DND-41 (cell line): ENCODE data around the gene PTPRN2.

Experiments used
- ATAC-seq: fragments of 200-7000 bp; cut with Tn5 transposase; 3 replicates; pipeline ENCODE4 v1.9.1; 2021; ENCODE audit warnings: low read depth; ENCODE audit not compliant: insufficient read depth
- DNase-seq: peaks from one replicate; pipeline ENCODE4 v3.0.0-alpha.2; 2020
- H2AFZ ChIP-seq: 2 replicates; pipeline ENCODE4 v1.6.0; 2012; ENCODE audit warnings: low read depth, low read length
- H3K27ac ChIP-seq: 2 replicates; pipeline ENCODE4 v1.5.1; 2012; ENCODE audit warnings: low read length, inconsistent platforms
- H3K27me3 ChIP-seq: fragments of 200-600 bp; sonication (generic); 2 replicates; pipeline ENCODE4 v1.6.0; 2012; ENCODE audit warnings: low read length, mild to moderate bottlenecking, inconsistent platforms; ENCODE audit not compliant: insufficient read depth, poor library complexity
- H3K36me3 ChIP-seq: 2 replicates; pipeline ENCODE4 v1.5.1; 2012; ENCODE audit warnings: low read length, inconsistent platforms; ENCODE audit not compliant: insufficient read depth
- H3K4me1 ChIP-seq: 2 replicates; pipeline ENCODE4 v1.5.1; 2012; ENCODE audit warnings: mild to moderate bottlenecking, low read length; ENCODE audit not compliant: insufficient read depth
- H3K4me2 ChIP-seq: 2 replicates; pipeline ENCODE4 v1.6.0; 2012; ENCODE audit warnings: mild to moderate bottlenecking, moderate library complexity, low read length, inconsistent platforms; ENCODE audit not compliant: insufficient read depth
- H3K4me3 ChIP-seq, 2 experiments: fragments of 200-600 bp in 1 of 2; shearing (Covaris generic) in 1 of 2; 2 replicates each; pipeline ENCODE4 v1.5.1; 2012 to 2016; ENCODE audit warnings: inconsistent platforms in 2 of 2, low read length in 2 of 2, mild to moderate bottlenecking in 2 of 2, low read depth in 1 of 2, moderate library complexity in 1 of 2
- H3K79me2 ChIP-seq: 2 replicates; pipeline ENCODE4 v1.6.0; 2012; ENCODE audit warnings: low read length, inconsistent platforms; ENCODE audit not compliant: insufficient read depth
- H3K9ac ChIP-seq: 2 replicates; pipeline ENCODE4 v1.6.0; 2012; ENCODE audit warnings: low read depth, mild to moderate bottlenecking, inconsistent platforms, low read length, moderate library complexity
- H3K9me3 ChIP-seq: 2 replicates; pipeline ENCODE4 v1.5.1; 2012; ENCODE audit warnings: low read length, moderate library complexity, mild to moderate bottlenecking, inconsistent platforms; ENCODE audit not compliant: insufficient read depth, severe bottlenecking
- H4K20me1 ChIP-seq: 2 replicates; pipeline ENCODE4 v1.6.0; 2012; ENCODE audit warnings: low read length; ENCODE audit not compliant: insufficient read depth
- EZH2 ChIP-seq: IDR thresholded peaks from 3 replicates; pipeline ENCODE4 v1.6.1; 2012; ENCODE audit warnings: borderline replicate concordance, low read depth, mild to moderate bottlenecking, moderate library complexity, low read length, inconsistent platforms; ENCODE audit not compliant: severe bottlenecking
- TF ChIP-seq, protein P1 (sequence below): IDR thresholded peaks from 2 replicates; pipeline ENCODE4 v1.5.1; 2012; ENCODE audit warnings: borderline replicate concordance, low read length, moderate library complexity, mild to moderate bottlenecking; ENCODE audit not compliant: poor library complexity, severe bottlenecking; ENCODE audit errors: extremely low read depth

PTPRN2 gene

DNA sequence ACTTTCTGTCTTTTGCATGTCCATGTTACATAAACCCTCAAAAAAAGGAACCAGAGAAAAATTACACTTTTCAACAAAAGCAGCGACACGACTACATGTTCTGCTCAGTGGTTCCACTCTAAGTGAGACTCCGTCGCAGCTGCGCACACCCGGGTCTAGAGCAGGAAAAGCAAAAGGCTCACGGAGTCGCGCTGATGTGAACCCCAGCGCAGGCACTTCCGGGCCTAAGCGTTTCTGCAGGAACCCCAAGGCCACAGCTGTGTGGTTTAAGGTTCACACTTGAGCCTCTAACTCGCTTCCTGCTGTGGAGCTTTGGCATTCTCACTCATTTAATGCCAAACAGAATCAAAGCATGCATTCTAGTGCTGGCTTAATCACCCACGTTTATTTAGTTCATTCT is 1010.6 kb downstream of the PTPRN2 start:
- no peak for TF ChIP-seq EZH2
- TF ChIP-seq, protein P1, sequence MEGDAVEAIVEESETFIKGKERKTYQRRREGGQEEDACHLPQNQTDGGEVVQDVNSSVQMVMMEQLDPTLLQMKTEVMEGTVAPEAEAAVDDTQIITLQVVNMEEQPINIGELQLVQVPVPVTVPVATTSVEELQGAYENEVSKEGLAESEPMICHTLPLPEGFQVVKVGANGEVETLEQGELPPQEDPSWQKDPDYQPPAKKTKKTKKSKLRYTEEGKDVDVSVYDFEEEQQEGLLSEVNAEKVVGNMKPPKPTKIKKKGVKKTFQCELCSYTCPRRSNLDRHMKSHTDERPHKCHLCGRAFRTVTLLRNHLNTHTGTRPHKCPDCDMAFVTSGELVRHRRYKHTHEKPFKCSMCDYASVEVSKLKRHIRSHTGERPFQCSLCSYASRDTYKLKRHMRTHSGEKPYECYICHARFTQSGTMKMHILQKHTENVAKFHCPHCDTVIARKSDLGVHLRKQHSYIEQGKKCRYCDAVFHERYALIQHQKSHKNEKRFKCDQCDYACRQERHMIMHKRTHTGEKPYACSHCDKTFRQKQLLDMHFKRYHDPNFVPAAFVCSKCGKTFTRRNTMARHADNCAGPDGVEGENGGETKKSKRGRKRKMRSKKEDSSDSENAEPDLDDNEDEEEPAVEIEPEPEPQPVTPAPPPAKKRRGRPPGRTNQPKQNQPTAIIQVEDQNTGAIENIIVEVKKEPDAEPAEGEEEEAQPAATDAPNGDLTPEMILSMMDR: no peak
- DNase-seq (no peak), ATAC-seq (no peak)
- 0 out of 2 replicates have a peak, but pooled peaks cover 2% of the 10 kb centered on the region for H3K79me2 ChIP-seq
- 0 out of 2 replicates have a peak, but pooled peaks cover 3% of the 10 kb centered on the region for H4K20me1 ChIP-seq
- H3K9me3 ChIP-seq: no peaks in the 10 kb centered on the region
- H2AFZ ChIP-seq: no peak overlapping the region
- no peak overlapping the region for H3K4me2 ChIP-seq
- no peak overlapping the region for H3K4me3 ChIP-seq
- no peaks in the 10 kb centered on the region for H3K4me1 ChIP-seq
- H3K9ac ChIP-seq: no peak overlapping the region
- H3K36me3 ChIP-seq: peaks cover 83% of the 10 kb centered on the region
- no peak overlapping the region for H3K27ac ChIP-seq
- H3K27me3 ChIP-seq: no peaks in the 10 kb centered on the region

DNA sequence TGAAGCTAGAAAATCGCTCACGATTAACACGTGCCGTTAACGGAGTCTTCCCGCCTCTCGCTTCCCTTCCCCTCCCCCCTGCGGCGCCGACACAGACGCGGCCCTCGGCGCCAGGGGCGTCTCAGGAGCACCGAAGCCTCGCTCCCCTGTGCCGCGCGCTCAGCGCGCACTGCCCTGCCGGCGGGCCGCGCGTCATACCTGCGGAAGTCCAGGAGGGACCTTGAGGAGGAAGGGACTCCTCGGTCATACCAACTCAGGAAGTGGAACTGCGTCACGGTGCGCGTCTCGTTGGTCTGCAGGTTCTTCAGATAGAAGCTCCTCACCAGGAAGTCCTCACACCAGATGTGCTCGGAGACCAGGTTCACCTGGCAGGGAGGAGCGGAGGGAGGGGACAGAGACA is 1011.2 kb downstream of the PTPRN2 start:
- no peaks in the 10 kb centered on the region for H3K4me1 ChIP-seq
- H4K20me1 ChIP-seq: 0 out of 2 replicates have a peak, but pooled peaks cover 3% of the 10 kb centered on the region
- 0 out of 2 replicates have a peak, but pooled peaks cover 2% of the 10 kb centered on the region for H3K79me2 ChIP-seq
- H3K36me3 ChIP-seq: peaks cover 82% of the 10 kb centered on the region
- H3K9ac ChIP-seq: no peak overlapping the region
- no peaks in the 10 kb centered on the region for H3K9me3 ChIP-seq
- H2AFZ ChIP-seq: no peak overlapping the region
- no peak overlapping the region for H3K27ac ChIP-seq
- no peak overlapping the region for H3K4me2 ChIP-seq
- ATAC-seq (no peak), DNase-seq (no peak)
- no peaks in the 10 kb centered on the region for H3K27me3 ChIP-seq
- no peak overlapping the region for H3K4me3 ChIP-seq
- TF ChIP-seq EZH2: no peak
- TF ChIP-seq, protein P1: no peak

DNA sequence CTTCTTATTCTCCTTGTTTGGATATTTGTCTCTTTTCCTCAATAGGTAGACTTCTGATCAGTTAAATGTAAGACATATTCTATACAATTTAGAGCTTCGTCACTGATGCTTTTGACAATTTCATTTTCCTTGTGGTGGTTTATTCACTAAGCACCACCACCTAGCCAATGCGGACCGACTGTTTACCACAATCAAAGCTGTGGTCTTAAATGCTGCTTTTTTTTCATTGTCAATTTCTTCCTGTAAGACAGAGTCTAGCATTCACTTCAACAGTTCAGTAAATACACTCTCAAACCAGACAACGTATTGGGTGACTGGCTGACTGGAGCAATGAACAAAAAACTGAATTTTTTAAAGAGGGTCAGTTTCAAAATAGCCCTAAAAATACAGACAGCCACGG is 1011.8 kb downstream of the PTPRN2 start:
- ATAC-seq: no peak
- Histone ChIP-seq H3K4me2 (no peak overlapping the region), H3K4me1 (no peaks in the 10 kb centered on the region), H3K36me3 (peaks cover 83% of the 10 kb centered on the region), H4K20me1 (no peaks in the 10 kb centered on the region), H3K9ac (no peak overlapping the region), H2AFZ (no peak overlapping the region), H3K9me3 (no peaks in the 10 kb centered on the region), H3K27ac (no peak overlapping the region), H3K79me2 (no peaks in the 10 kb centered on the region), H3K4me3 (no peak overlapping the region), H3K27me3 (no peaks in the 10 kb centered on the region)
- DNase-seq: no peak
- no peak for TF ChIP-seq EZH2
- TF ChIP-seq, protein P1: no peak

GRCh38 chr7:157574914-157575586 is 1012.6 kb downstream of the PTPRN2 start:
- TF ChIP-seq, protein P1: no peak
- TF ChIP-seq EZH2: no peak
- Histone ChIP-seq H3K9me3 (no peaks in the 10 kb centered on the region), H3K27me3 (no peaks in the 10 kb centered on the region)

More at GRCh38 chr7:157574914-157575586, 1012.6 kb downstream of the PTPRN2 start:
- H3K36me3 ChIP-seq: peaks cover 90% of the 10 kb centered on the region
- no peak overlapping the region for H3K4me2 ChIP-seq
- H3K9ac ChIP-seq: no peak overlapping the region
- H2AFZ ChIP-seq: no peak overlapping the region
- no peak for ATAC-seq
- DNase-seq: no peak
- no peaks in the 10 kb centered on the region for H3K79me2 ChIP-seq
- H3K4me1 ChIP-seq: no peaks in the 10 kb centered on the region
- no peak overlapping the region for H3K27ac ChIP-seq
- no peaks in the 10 kb centered on the region for H4K20me1 ChIP-seq
- no peak overlapping the region for H3K4me3 ChIP-seq
